A549 treated with Mapracorat at 1 μM for 4 hours (cell line): Measurements from ENCODE around the gene KIF3B. TPM values are rescaled to one million over a fixed set of nuclear protein-coding genes. Genes with fewer than 3 reads are reported as not detected.

Experiments used
- total RNA-seq: library from RNA; stranded (reverse); fragments of 200-300 nt; extraction: Qiagen RNA extraction; gene quantifications from 5 replicates; pipeline ENCODE4 v1.2.3, GENCODE V29; 2022

KIF3B gene
- total RNA-seq: 22.7 to 27.2 TPM (median 24.4 TPM) in 5 replicates

DNA sequence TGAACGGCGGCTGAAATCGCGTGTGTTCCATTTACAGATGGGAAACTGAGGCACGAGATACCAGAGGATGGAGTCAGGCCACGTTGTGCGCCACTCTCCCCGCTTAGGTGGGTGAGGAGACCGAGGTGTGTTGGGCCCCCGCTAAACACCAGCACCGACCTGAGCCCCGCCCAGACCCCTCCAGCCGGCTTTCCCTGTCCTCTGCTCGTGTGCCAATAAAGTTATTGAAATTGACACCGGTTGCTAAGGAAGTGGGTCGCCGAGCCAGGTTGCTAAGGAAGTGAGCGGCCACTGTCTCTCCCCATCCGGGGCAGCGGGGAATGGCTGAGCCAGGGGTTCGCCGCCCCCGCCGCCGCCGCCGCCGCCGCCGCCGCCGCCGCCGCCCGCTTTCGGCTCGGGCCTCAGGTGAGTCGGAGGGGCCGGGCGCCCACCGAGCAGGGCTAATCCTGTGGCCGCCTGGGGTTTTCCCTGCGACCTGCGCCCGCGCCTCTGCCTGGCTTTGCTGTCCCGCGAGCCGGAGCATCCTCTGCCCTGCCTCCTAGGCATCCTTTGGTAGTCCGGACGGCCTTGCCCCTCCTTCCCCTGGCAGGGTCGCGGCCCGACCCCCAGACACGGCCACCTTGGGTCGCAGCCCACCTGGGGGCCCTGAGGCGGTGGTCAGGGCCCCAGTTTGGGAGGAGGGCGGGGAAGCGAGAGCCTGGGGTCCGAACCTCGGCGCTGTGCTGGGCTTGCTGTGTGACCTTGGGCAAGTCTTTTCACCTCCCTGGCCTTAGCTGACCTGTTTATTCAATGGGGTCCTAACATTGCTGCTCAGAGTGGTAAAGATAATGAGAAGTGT lies at the start of gene KIF3B:
TSS of gene KIF3B (plus strand) at position 291 of the 838 bp plus-strand sequence. CDS start 32,127 bp downstream, outside the sequence.

GRCh38 chr20:32357869-32358631 lies 80.6 kb downstream of the KIF3B start, which contains the start of gene ASXL1:
Gene ASXL1, plus strand, starts transcription at chr20:32358331. Its CDS starts 445 bp downstream, at chr20:32358776.

Other genes with a start within 250 kb of the KIF3B start
- 0.08 to 0.20 TPM (median 0.12 TPM) in 5 replicates for gene HCK, start 225.4 kb upstream of the KIF3B start, total RNA-seq
- 32.8 to 36.9 TPM (median 35.9 TPM) in 5 replicates for gene TM9SF4, start 167.9 kb upstream of the KIF3B start, total RNA-seq
- gene PLAGL2, start 69.9 kb upstream of the KIF3B start, total RNA-seq: 14.7 to 16.4 TPM (median 15.1 TPM) in 5 replicates
- 37.5 to 49.7 TPM (median 47.1 TPM) in 5 replicates for gene POFUT1, start 69.8 kb upstream of the KIF3B start, total RNA-seq
- 27.4 to 32.5 TPM (median 32.2 TPM) in 5 replicates for gene ASXL1, start 80.7 kb downstream of the KIF3B start, total RNA-seq